HEK293 (cell line): Measurements from ENCODE around the gene NCKAP5.
A peak's percentile ranks its signal among the peaks of the same experiment; 100 is the strongest.

Source experiments
- CTCF ChIA-PET: fragments of 350-600 bp; formaldehyde crosslinking; extraction: SDS; loops from one replicate; lab custom pipeline; 2021; ENCODE audit warnings: antibody characterized with exemption; lab: Yijun Ruan, JAX
- POLR2A ChIA-PET: fragments of 300-600 bp; formaldehyde crosslinking; extraction: SDS; loops from one replicate; lab custom pipeline; 2020; ENCODE audit warnings: antibody characterized with exemption, inconsistent platforms; lab: Yijun Ruan, JAX
- H3K27ac ChIP-seq: fragments of 200-500 bp; sonication (Bioruptor generic); 2 replicates; pipeline ENCODE4 v1.5.1; 2014; ENCODE audit warnings: low read depth, low read length, control low read depth, inconsistent platforms; ENCODE audit errors: extremely low read depth
- H3K36me3 ChIP-seq, 2 experiments: fragments of 200-500 bp in 1 of 2; sonication (Bioruptor generic) in 1 of 2; 1 replicate in 1 of 2; 2 replicates in 1 of 2; pipeline ENCODE4 v1.5.1; 2014 to 2017; ENCODE audit warnings: inconsistent platforms in 2 of 2, low read length in 2 of 2; ENCODE audit not compliant: control insufficient read depth in 2 of 2, insufficient read depth in 1 of 2
- H3K4me1 ChIP-seq: fragments of 200-500 bp; sonication (Bioruptor generic); 2 replicates; pipeline ENCODE4 v1.5.1; 2014; ENCODE audit warnings: mild to moderate bottlenecking, low read length, inconsistent platforms; ENCODE audit not compliant: control insufficient read depth, insufficient read depth
- H3K4me3 ChIP-seq: 2 replicates; pipeline ENCODE4 v1.5.1; 2011; ENCODE audit warnings: low read depth, mild to moderate bottlenecking, control low read depth, low read length, moderate library complexity
- H3K9me3 ChIP-seq: fragments of 200-500 bp; sonication (Bioruptor generic); 2 replicates; pipeline ENCODE4 v1.5.1; 2014; ENCODE audit warnings: low read depth, low read length, inconsistent platforms; ENCODE audit not compliant: control insufficient read depth, insufficient read depth
- AEBP2 ChIP-seq: fragments of 450-650 bp; formaldehyde crosslinking; IDR thresholded peaks from 2 replicates; pipeline ENCODE4 v1.5.1; 2016; ENCODE audit warnings: missing biosample characterization, missing genetic modification characterization, borderline replicate concordance
- HOXC10 ChIP-seq: sonication (generic); formaldehyde crosslinking; IDR thresholded peaks from 2 replicates; pipeline ENCODE4 v1.8.1; 2023; ENCODE audit warnings: mild to moderate bottlenecking, missing genetic modification reagents
- MEIS1 ChIP-seq: sonication (generic); formaldehyde crosslinking; IDR thresholded peaks from 2 replicates; pipeline ENCODE4 v1.8.1; 2022; ENCODE audit warnings: missing genetic modification reagents, mild to moderate bottlenecking, borderline replicate concordance
- OVOL3 ChIP-seq: fragments of 450-650 bp; formaldehyde crosslinking; IDR thresholded peaks from 2 replicates; pipeline ENCODE4 v1.5.1; 2016; ENCODE audit warnings: missing biosample characterization, missing genetic modification characterization
- SALL2 ChIP-seq: fragments of 450-650 bp; formaldehyde crosslinking; IDR thresholded peaks from 2 replicates; pipeline ENCODE4 v1.5.0; 2017; ENCODE audit warnings: missing biosample characterization, mild to moderate bottlenecking, missing genetic modification characterization, borderline replicate concordance
- SP7 ChIP-seq: fragments of 450-650 bp; formaldehyde crosslinking; IDR thresholded peaks from 2 replicates; pipeline ENCODE4 v1.5.1; 2016; ENCODE audit warnings: missing biosample characterization, missing genetic modification characterization
- ZEB2 ChIP-seq: fragments of 450-650 bp; formaldehyde crosslinking; IDR thresholded peaks from 2 replicates; pipeline ENCODE4 v1.5.1; 2016; ENCODE audit warnings: missing biosample characterization, missing genetic modification characterization
- ZNF175 ChIP-seq: fragments of 450-650 bp; formaldehyde crosslinking; IDR thresholded peaks from 2 replicates; pipeline ENCODE4 v1.5.1; 2016; ENCODE audit warnings: missing biosample characterization, missing genetic modification characterization
- ZNF19 ChIP-seq: fragments of 450-650 bp; formaldehyde crosslinking; IDR thresholded peaks from 2 replicates; pipeline ENCODE4; 2016; ENCODE audit warnings: missing biosample characterization, missing genetic modification characterization, low read depth
- ZNF404 ChIP-seq: fragments of 450-650 bp; formaldehyde crosslinking; IDR thresholded peaks from 2 replicates; pipeline ENCODE4 v1.5.1; 2017; ENCODE audit warnings: missing biosample characterization, missing genetic modification characterization
- ZNF433 ChIP-seq: fragments of 450-650 bp; formaldehyde crosslinking; IDR thresholded peaks from 2 replicates; pipeline ENCODE4 v1.5.1; 2016; ENCODE audit warnings: missing biosample characterization, missing genetic modification characterization, low read depth
- ZNF473 ChIP-seq: fragments of 450-650 bp; formaldehyde crosslinking; IDR thresholded peaks from 2 replicates; pipeline ENCODE4 v1.5.1; 2017; ENCODE audit warnings: missing biosample characterization, missing genetic modification characterization
- ZNF518A ChIP-seq: fragments of 450-650 bp; formaldehyde crosslinking; conservative IDR thresholded peaks from 2 replicates; pipeline ENCODE4 v1.5.1; 2016; ENCODE audit warnings: low read depth, missing biosample characterization, missing genetic modification characterization
- ZNF571 ChIP-seq: fragments of 450-650 bp; formaldehyde crosslinking; IDR thresholded peaks from 2 replicates; pipeline ENCODE4 v1.5.0; 2017; ENCODE audit warnings: missing biosample characterization, missing genetic modification characterization
- ZNF610 ChIP-seq: fragments of 450-650 bp; formaldehyde crosslinking; IDR thresholded peaks from 2 replicates; pipeline ENCODE4 v1.5.1; 2016; ENCODE audit warnings: missing biosample characterization, missing genetic modification characterization, borderline replicate concordance
- ZNF692 ChIP-seq: fragments of 450-650 bp; formaldehyde crosslinking; IDR thresholded peaks from 2 replicates; pipeline ENCODE4 v1.5.1; 2016; ENCODE audit warnings: missing biosample characterization, missing genetic modification characterization
- ZNF747 ChIP-seq: fragments of 450-650 bp; formaldehyde crosslinking; IDR thresholded peaks from 2 replicates; pipeline ENCODE4 v1.5.1; 2016; ENCODE audit warnings: missing biosample characterization, missing genetic modification characterization
- TF ChIP-seq, protein P1 (sequence below): fragments of 450-650 bp; formaldehyde crosslinking; optimal IDR thresholded peaks from 2 replicates; pipeline ENCODE3; 2016; ENCODE audit warnings: missing biosample characterization, mild to moderate bottlenecking, missing genetic modification characterization
- TF ChIP-seq, protein P2 (sequence below): fragments of 450-650 bp; formaldehyde crosslinking; IDR thresholded peaks from 2 replicates; pipeline ENCODE4 v1.5.1; 2016; ENCODE audit warnings: missing biosample characterization, missing genetic modification characterization
- TF ChIP-seq, protein P3 (sequence below): fragments of 450-650 bp; formaldehyde crosslinking; IDR thresholded peaks from 2 replicates; pipeline ENCODE4 v1.5.1; 2016; ENCODE audit warnings: missing biosample characterization, missing genetic modification characterization
- TF ChIP-seq, protein P4 (sequence below): fragments of 450-650 bp; formaldehyde crosslinking; IDR thresholded peaks from 2 replicates; pipeline ENCODE4 v1.5.1; 2017; ENCODE audit warnings: missing biosample characterization, missing genetic modification characterization

Gene NCKAP5

GRCh38 chr2:132943829-132944228, 624.4 kb downstream of the NCKAP5 start (continued):
- TF ChIP-seq ZNF518A (no peak), ZNF19 (tag by site-specific recombination) (no peak), ZNF610 (no peak), SP7 (no peak), ZNF692 (tag by site-specific recombination) (peak; percentile 84)
- TF ChIP-seq, protein P1, sequence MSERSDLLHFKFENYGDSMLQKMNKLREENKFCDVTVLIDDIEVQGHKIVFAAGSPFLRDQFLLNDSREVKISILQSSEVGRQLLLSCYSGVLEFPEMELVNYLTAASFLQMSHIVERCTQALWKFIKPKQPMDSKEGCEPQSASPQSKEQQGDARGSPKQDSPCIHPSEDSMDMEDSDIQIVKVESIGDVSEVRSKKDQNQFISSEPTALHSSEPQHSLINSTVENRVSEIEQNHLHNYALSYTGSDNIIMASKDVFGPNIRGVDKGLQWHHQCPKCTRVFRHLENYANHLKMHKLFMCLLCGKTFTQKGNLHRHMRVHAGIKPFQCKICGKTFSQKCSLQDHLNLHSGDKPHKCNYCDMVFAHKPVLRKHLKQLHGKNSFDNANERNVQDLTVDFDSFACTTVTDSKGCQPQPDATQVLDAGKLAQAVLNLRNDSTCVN (tag by site-specific recombination): no peak
- TF ChIP-seq, protein P2, sequence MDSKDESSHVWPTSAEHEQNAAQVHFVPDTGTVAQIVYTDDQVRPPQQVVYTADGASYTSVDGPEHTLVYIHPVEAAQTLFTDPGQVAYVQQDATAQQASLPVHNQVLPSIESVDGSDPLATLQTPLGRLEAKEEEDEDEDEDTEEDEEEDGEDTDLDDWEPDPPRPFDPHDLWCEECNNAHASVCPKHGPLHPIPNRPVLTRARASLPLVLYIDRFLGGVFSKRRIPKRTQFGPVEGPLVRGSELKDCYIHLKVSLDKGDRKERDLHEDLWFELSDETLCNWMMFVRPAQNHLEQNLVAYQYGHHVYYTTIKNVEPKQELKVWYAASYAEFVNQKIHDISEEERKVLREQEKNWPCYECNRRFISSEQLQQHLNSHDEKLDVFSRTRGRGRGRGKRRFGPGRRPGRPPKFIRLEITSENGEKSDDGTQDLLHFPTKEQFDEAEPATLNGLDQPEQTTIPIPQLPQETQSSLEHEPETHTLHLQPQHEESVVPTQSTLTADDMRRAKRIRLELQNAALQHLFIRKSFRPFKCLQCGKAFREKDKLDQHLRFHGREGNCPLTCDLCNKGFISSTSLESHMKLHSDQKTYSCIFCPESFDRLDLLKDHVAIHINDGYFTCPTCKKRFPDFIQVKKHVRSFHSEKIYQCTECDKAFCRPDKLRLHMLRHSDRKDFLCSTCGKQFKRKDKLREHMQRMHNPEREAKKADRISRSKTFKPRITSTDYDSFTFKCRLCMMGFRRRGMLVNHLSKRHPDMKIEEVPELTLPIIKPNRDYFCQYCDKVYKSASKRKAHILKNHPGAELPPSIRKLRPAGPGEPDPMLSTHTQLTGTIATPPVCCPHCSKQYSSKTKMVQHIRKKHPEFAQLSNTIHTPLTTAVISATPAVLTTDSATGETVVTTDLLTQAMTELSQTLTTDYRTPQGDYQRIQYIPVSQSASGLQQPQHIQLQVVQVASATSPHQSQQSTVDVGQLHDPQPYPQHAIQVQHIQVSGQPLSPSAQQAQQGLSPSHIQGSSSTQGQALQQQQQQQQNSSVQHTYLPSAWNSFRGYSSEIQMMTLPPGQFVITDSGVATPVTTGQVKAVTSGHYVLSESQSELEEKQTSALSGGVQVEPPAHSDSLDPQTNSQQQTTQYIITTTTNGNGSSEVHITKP: peak; percentile 26; the same call in 1 of the 2 replicates

DNA sequence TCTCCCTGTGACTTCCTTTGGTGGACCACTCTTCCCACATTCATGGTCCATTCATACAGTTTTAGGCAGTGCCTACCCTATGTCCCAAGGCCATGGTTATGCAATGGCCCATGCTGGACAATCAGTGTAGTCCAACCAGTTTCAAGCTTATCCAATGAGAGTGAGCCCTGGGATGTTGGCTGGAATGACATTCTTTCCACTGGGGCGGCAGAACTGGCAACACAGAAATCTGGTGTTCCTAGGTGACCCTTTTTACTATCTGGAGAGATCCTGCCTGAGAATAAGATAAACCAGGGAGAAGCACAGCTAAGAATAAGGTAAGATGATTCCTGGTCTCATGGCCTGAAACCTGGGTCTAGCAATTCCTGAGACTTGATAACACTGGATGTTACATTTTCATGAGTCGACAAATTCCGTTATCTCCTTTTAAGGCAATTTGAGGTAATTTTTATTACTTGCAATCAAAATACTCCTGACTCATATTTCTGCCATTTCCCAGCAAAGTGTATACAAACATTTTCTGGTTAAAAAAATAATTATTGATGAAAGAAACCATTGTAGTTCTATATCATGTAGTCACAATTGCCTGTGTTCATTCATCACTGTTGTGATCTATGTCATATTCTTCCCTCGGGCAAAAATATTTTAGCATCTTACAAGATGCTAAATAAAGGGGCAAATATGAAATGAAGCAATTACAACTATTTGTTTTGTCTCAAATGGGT, 626.8 kb downstream of the NCKAP5 start:
- Histone ChIP-seq H3K27ac (no peak overlapping the region), H3K9me3 (no peaks in the 10 kb centered on the region), H3K4me3 (no peak overlapping the region), H3K36me3 (no peaks in the 10 kb centered on the region), H3K4me1 (no peaks in the 10 kb centered on the region; the same call in 1 of the 2 replicates)
- POLR2A ChIA-PET: no interaction called here
- CTCF ChIA-PET: no interaction called here
- no peak for TF ChIP-seq HOXC10 (CRISPR knock-in tag)
- no peak for TF ChIP-seq ZNF571 (tag by site-specific recombination)
- TF ChIP-seq SP7: no peak
- no peak for TF ChIP-seq SALL2 (tag by site-specific recombination)
- TF ChIP-seq ZNF747 (tag by site-specific recombination): no peak
- no peak for TF ChIP-seq AEBP2 (tag by site-specific recombination)
- TF ChIP-seq OVOL3: no peak
- TF ChIP-seq ZNF404: no peak
- TF ChIP-seq ZNF473: no peak
- TF ChIP-seq ZNF175 (tag by site-specific recombination): no peak
- no peak for TF ChIP-seq MEIS1 (CRISPR knock-in tag)
- TF ChIP-seq, protein P3, sequence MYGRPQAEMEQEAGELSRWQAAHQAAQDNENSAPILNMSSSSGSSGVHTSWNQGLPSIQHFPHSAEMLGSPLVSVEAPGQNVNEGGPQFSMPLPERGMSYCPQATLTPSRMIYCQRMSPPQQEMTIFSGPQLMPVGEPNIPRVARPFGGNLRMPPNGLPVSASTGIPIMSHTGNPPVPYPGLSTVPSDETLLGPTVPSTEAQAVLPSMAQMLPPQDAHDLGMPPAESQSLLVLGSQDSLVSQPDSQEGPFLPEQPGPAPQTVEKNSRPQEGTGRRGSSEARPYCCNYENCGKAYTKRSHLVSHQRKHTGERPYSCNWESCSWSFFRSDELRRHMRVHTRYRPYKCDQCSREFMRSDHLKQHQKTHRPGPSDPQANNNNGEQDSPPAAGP (tag by site-specific recombination): no peak
- TF ChIP-seq ZEB2 (tag by site-specific recombination): no peak
- TF ChIP-seq, protein P4, sequence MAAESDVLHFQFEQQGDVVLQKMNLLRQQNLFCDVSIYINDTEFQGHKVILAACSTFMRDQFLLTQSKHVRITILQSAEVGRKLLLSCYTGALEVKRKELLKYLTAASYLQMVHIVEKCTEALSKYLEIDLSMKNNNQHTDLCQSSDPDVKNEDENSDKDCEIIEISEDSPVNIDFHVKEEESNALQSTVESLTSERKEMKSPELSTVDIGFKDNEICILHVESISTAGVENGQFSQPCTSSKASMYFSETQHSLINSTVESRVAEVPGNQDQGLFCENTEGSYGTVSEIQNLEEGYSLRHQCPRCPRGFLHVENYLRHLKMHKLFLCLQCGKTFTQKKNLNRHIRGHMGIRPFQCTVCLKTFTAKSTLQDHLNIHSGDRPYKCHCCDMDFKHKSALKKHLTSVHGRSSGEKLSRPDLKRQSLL: no peak
- no peak for TF ChIP-seq ZNF433 (tag by site-specific recombination)
